ENCODE results near the gene FHL2.
A peak's percentile ranks its signal among the peaks of the same experiment; 100 is the strongest.

FHL2 gene

GRCh38 chr2:105396254-105397024 lies 2.4 kb downstream of the FHL2 start:
- peak; percentile 63 for DNase-seq

- no peak for DNase-seq
Measured at GRCh38 chr2:105395691-105396090, 3.2 kb downstream of the FHL2 start.

- DNase-seq, result no peak
Measured at GRCh38 chr2:105394951-105395611, 3.8 kb downstream of the FHL2 start.

- no peak for DNase-seq
Measured at GRCh38 chr2:105393373-105394055, 5.3 kb downstream of the FHL2 start.

DNA sequence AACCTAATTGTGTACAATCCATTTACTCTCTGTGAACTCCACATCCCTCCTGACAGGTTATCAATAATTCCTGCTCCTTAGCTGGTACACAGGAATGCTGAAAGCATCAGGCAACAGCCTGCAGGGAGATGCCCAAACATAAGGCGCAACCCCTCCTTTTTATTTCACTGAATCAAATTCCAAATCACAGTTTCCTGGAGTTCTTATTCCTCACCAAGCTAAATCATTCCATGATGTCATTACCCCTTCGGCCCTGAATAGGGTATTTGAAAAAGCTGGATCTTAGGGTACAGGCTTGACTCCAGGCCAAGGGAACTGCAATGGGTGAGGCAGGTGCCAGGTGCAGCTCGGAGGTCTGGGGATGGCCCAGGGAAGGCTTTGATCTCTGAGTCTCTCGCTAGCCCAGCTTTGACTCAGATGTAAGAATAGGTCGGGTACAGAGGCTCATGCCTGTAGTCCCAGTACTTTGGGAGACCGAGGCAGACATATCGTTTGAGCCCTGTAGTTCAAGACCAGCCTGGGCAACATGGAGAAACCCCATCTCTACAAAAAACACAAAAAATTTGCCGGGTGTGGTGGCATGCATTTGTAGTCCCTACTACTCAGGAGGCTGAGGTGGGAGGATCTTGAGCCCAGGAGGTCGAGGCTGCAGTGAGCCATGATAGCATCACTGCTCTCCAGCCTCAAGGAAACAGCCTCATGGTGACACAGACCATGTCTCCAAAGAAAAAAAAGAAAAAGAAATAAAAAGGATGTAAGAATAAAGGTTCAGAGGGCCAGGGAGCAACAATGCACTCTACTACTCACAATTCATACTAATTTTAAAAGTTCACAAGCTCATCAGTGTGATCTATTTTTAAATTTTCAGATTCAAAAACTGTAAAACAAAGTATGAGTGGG lies 6.8 kb downstream of the FHL2 start:
- DNase-seq, result no peak

- no peak for DNase-seq
Measured at GRCh38 chr2:105391058-105391627, 7.7 kb downstream of the FHL2 start.

DNA sequence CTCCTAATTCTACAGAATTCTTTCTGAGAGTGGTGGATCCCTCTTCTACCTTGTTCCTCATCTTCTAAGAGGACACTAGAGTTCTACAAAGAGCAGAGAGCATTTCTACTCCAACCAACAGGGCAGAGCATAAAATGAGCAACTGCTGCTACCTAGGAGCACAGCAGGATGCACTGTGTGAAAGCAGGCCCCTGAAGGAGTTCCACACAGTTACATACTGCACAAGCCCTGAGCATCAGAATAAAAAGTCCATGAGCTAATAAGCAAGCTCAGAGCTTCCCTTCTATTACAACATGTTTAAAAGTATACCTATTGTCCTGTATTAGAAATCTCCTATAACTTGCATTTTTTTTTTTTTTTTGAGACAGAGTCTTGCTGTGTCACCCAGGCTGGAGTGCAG lies 8.4 kb downstream of the FHL2 start:
- DNase-seq, result no peak

- DNase-seq, result no peak
Measured at GRCh38 chr2:105388971-105389381, 9.9 kb downstream of the FHL2 start.

DNA sequence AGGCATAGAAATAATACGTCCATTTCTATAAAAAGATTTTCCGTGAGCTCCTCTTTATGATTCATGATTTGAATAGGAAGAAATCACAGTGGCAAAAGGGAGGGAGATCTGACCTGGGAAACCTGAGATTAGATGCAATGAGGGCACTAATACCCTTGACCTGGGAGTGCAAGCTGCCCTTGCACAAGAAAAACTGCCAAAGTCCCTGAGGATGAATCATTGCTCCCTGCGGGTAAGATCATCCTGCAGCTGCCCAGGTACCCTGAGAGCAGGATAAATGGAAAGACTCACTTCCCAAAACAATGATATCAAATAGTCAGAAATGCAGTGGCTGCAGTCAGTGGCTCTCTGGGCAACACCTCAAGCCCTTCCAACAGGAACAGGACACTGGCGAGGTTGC lies 11.6 kb downstream of the FHL2 start:
- DNase-seq, result no peak

DNA sequence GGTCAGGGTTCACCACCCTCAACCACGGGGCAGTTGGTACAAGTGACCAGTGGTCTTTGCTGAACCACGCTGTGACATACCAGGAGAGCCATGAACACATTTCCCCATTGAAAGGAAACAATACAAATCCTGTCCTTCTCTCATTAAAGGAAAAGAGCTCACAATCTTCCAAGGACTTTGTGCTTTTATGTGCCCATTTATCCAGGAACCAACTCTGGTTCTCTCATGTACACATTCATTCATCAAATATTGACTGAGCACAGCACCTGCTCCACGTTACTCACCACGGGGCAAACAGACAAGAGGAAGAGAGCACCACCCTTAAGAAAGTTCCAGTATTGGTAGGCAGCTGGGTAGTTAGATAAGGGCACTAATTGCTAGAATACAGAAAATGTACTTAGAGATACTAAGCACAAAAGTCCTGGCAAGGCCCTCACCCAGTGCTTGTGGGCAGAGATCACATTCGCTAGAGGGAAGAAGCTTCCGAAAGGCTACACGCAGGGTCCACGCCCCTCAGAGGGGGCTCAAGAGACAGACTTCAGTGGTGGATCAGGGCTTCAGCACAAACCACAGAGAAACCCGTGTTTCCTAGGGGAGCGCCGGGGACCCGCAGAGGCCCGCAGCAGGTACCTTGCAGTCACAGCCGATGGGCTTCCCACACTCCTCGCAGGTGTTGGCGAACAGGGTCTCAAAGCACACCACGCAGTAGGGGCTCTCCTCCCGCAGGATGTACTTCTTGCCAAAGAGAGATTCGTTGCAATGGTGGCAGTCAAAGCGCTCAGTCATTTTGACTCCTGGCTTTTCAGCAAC lies 12.9 kb downstream of the FHL2 start:
- no peak for DNase-seq

GRCh38 chr2:105384861-105385260 lies 14.0 kb downstream of the FHL2 start:
- no peak for DNase-seq

DNA sequence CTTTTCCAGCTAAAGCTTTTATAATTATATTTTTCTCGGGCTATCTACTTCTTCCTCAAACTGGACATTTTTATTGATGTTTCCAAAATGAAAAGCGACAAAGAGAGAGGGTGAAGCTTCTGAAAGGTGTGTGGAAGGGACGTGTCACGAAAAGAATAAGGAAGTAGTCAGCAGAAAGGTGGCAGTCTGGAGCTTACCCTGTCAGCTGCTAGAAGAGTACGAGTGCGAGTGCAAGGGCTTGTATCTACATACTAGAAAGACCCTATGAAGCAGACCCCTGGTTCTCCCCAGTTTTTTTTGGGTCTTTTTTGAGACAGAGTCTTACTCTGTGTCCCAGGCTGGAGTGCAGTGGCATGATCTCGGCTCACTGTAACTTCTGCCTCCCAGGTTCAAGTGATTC lies 14.6 kb downstream of the FHL2 start:
- DNase-seq, result no peak

- no peak for DNase-seq
Measured at GRCh38 chr2:105383432-105384166, 15.3 kb downstream of the FHL2 start.

- no peak for DNase-seq
Measured at GRCh38 chr2:105382177-105382576, 16.7 kb downstream of the FHL2 start.

GRCh38 chr2:105381101-105381668 lies 17.7 kb downstream of the FHL2 start:
- no peak for DNase-seq

DNA sequence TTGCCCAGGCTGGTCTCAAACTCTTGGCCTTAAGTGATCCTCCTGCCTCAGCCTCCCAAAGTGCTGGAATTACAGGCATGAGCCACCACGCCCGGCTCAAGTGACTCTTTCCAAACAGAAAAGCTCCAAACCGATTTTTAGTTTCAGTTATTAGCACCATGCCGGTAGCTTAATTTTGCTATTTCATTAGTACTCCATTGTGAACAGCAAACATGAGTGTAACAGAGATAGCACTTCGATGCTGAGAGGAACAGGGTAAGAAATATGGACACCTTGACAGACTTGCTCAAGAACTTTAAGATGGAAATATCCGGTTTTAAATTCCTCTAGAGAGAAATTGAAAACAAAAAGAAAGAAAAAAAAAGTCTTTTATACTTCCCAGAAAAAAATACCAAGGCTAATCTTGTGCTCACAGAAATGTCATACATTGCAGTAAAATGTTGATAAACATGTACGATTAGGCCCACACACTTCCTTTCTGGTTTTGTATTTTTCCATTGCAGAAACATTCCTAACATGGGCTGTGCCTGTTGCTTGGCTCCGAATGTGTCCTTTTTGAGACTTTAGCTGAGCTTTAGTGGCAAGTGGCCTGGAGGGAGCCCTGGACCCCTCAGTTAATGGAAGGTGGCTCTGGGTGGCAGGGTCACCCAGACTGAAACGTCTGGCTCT lies 18.3 kb downstream of the FHL2 start:
- DNase-seq, result no peak

GRCh38 chr2:105379741-105380186 lies 19.1 kb downstream of the FHL2 start:
- no peak for DNase-seq

GRCh38 chr2:105378921-105379383 lies 19.9 kb downstream of the FHL2 start:
- DNase-seq, result no peak

DNA sequence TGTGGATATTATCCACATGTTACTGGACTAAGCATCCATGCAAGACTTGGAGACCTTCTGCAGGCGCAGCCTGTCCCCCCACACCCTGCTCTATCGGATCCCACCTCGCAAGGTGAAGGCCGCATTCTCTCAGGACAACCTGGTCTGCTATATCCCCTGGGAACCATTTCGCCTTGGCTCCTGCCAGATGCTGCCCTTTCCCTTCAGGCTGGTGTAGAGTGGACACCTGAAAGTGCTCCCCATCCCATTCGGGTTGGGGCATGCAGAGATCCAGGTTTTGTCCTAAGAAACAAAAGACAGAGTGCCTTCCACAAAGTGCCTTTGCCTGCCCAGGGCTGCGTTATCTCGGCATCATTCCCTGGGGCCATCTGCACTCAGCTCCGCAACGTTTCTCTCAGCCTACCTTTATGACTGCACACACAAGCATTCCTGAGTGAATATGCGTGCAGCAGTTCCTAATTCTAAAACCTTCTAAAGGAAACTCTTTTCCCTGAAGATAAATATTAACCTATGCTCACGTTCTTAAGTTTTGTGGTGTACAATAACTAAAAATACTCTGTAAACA lies 20.5 kb downstream of the FHL2 start:
- no peak for DNase-seq
